T-helper 2 cell treated with Interferon-gamma antibody and Interleukin-4, amounts not matched to agents 5 μg/mL and 100 μg/mL, for 36 hours (primary cell): ENCODE data around the gene CERS3.

Source experiments
- DNase-seq: peaks from one replicate; pipeline ENCODE4 v3.0.0; 2021; ENCODE audit warnings: low spot score
- H3K27ac Mint-ChIP-seq: one replicate; pipeline ENCODE4 v1.8.0; 2021; ENCODE audit warnings: mild to moderate bottlenecking, mixed read lengths
- H3K27me3 Mint-ChIP-seq: one replicate; pipeline ENCODE4 v1.8.0; 2021; ENCODE audit warnings: low read depth, mixed read lengths
- H3K36me3 Mint-ChIP-seq: one replicate; pipeline ENCODE4 v1.8.0; 2021; ENCODE audit warnings: low read depth, mixed read lengths
- H3K4me1 Mint-ChIP-seq: one replicate; pipeline ENCODE4 v1.8.0; 2021; ENCODE audit warnings: low read depth, mixed read lengths
- H3K4me3 Mint-ChIP-seq: one replicate; pipeline ENCODE4 v1.8.0; 2022; ENCODE audit warnings: mild to moderate bottlenecking, moderate library complexity, mixed read lengths
- H3K9me3 Mint-ChIP-seq: one replicate; pipeline ENCODE4 v1.8.0; 2021; ENCODE audit warnings: mixed read lengths

The CERS3 gene

DNA sequence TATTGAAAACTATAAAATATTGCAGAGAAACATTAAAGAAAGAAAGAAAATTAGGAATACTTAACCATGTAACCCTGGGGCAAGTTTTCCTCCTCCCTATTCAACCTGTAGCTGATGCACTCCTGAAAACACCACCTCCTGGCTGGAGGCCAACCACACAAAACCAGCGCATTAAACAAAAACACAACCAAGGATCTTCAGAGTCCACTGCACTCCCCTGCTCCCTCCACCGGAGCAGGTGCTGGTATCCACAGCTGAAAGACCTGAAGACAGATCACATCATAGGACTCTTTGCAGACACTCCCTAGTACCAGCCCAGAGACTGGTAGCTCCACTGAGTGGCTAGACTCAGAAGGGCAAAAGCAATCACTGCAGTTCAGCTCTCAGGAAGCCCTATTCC, 173.4 kb downstream of the CERS3 start:
- peaks cover 23% of the 10 kb centered on the region for H3K27me3 Mint-ChIP-seq
- H3K27ac Mint-ChIP-seq: no peak overlapping the region
- no peak for DNase-seq
- H3K9me3 Mint-ChIP-seq: no peaks in the 10 kb centered on the region
- H3K36me3 Mint-ChIP-seq: no peaks in the 10 kb centered on the region
- H3K4me1 Mint-ChIP-seq: peaks cover 4% of the 10 kb centered on the region
- no peak overlapping the region for H3K4me3 Mint-ChIP-seq

DNA sequence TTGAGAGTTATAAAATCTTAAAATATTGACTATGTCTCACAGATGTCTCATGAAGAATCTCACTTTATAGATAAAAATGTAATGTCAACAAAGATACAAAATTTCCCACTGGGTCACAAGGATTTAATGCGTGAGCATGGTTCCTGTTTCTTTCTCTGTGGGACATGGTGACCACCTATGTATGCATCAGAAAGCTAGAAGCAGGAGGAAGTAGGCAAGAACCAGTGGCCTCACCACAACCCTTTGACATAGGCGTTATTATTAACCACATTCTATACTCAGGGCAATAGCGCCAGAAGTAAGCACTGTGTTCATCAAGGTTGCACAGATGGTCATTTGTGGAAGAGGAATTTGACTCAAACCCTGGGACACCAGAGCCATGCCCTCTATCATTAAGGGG, 175.3 kb downstream of the CERS3 start:
- H3K4me3 Mint-ChIP-seq: no peak overlapping the region
- H3K36me3 Mint-ChIP-seq: no peaks in the 10 kb centered on the region
- H3K27ac Mint-ChIP-seq: no peak overlapping the region
- H3K9me3 Mint-ChIP-seq: no peaks in the 10 kb centered on the region
- peaks cover 22% of the 10 kb centered on the region for H3K27me3 Mint-ChIP-seq
- DNase-seq: no peak
- H3K4me1 Mint-ChIP-seq: peaks cover 7% of the 10 kb centered on the region

GRCh38 chr15:100350434-100351226, 178.1 kb downstream of the CERS3 start:
- Mint-ChIP-seq H3K4me1 (peaks cover 7% of the 10 kb centered on the region), H3K27me3 (peaks cover 21% of the 10 kb centered on the region), H3K4me3 (peak overlapping the region; percentile 92), H3K27ac (peak overlapping the region; percentile 78), H3K9me3 (no peaks in the 10 kb centered on the region), H3K36me3 (no peaks in the 10 kb centered on the region)
- DNase-seq: no peak
